ENCODE measurements around the gene LRP8.

- no peak for TF ChIP-seq CTCF (IDR thresholded peaks at IDR 0.05; ENCODE audit: low read depth, low read length, missing input control)
- no peak for TF ChIP-seq MAX (IDR thresholded peaks at IDR 0.05)
- TF ChIP-seq FOXA1 (IDR thresholded peaks at IDR 0.05), result no peak
- TF ChIP-seq TAF1 (conservative IDR thresholded peaks at IDR 0.05), result no peak
- TF ChIP-seq RXRA (IDR thresholded peaks at IDR 0.05), result no peak
- no peak for TF ChIP-seq SP1 (IDR thresholded peaks at IDR 0.05)
- TF ChIP-seq ATF3 (IDR thresholded peaks at IDR 0.05), result no peak
- TF ChIP-seq HNF4A (conservative IDR thresholded peaks at IDR 0.05), result no peak
- no peak for TF ChIP-seq REST (IDR thresholded peaks at IDR 0.05)
- TF ChIP-seq JUND (IDR thresholded peaks at IDR 0.05), result no peak
- no peak for TF ChIP-seq YY1 (IDR thresholded peaks at IDR 0.05)
- TF ChIP-seq ZBTB33 (IDR thresholded peaks at IDR 0.05), result no peak
- no peak for TF ChIP-seq GABPA (IDR thresholded peaks at IDR 0.05 in 1 of 2, conservative IDR thresholded peaks at IDR 0.05 in 1 of 2)
- TF ChIP-seq EGR1 (IDR thresholded peaks at IDR 0.05; ENCODE audit: low read depth in 2 of 2), result no peak
Measured at GRCh38 chr1:53343831-53344668, 16.2 kb upstream of the LRP8 start.
